ENCODE data around the gene IFT27. TPM values are rescaled to one million over a fixed set of nuclear protein-coding genes. Genes with fewer than 3 reads are reported as not detected.

Gene IFT27
- total and polyA plus RNA-seq, 8 donors, result 11.7 to 23.8 (median 15.4) TPM

- DNase-seq (no peak), ATAC-seq (no peak), FAIRE-seq (no peak)
- no peak for TF ChIP-seq CTCF (IDR thresholded peaks at IDR 0.05)
- Histone ChIP-seq H3K27me3 (no peaks in the 10 kb centered on the region), H3K36me3 (peaks cover 0 to 4% (median 0%) of the 10 kb centered on the region in 3 donors), H3K4me3 (no peak overlapping the region), H3K4me1 (peaks cover 0 to 6% (median 5%) of the 10 kb centered on the region in 3 donors), H3K9me3 (no peaks in the 10 kb centered on the region), H3K27ac (no peak overlapping the region)
- intact Hi-C loops (cut with DNase I), result loop anchor here in 2 of 3 donors (10.0 kb wide), 2 partner anchors 206 to 216 kb away; no protein-coding TSS in a partner anchor
- 83 to 85% methylated on average over 11 of the region's 11 CpGs for WGBS, 2 donors
These were observed 15.1 kb downstream of the IFT27 start for GRCh38 chr22:36760786-36761185.

GRCh38 chr22:36759481-36760159, 16.3 kb downstream of the IFT27 start:
- FAIRE-seq (no peak), DNase-seq (no peak), ATAC-seq (no peak)
- H3K4me3 ChIP-seq, result no peak overlapping the region
- no peaks in the 10 kb centered on the region for H3K27me3 ChIP-seq
- 82 to 83% methylated on average over 19 of the region's 19 CpGs for WGBS, 2 donors
- no peak for TF ChIP-seq CTCF (IDR thresholded peaks at IDR 0.05)
- H3K36me3 ChIP-seq, result peaks cover 0 to 4% (median 0%) of the 10 kb centered on the region in 3 donors
- H3K9me3 ChIP-seq, result no peaks in the 10 kb centered on the region
- no peak overlapping the region for H3K27ac ChIP-seq
- peaks cover 0 to 6% (median 5%) of the 10 kb centered on the region in 3 donors for H3K4me1 ChIP-seq
- intact Hi-C loops (cut with DNase I), result loop anchor here in 2 of 3 donors (10.0 kb wide), 2 partner anchors 205 to 215 kb away; no protein-coding TSS in a partner anchor

- Histone ChIP-seq H3K36me3 (peaks cover 0 to 4% (median 0%) of the 10 kb centered on the region in 3 donors), H3K27me3 (no peaks in the 10 kb centered on the region), H3K9me3 (no peaks in the 10 kb centered on the region), H3K27ac (no peak overlapping the region), H3K4me3 (no peak overlapping the region), H3K4me1 (peaks cover 0 to 6% (median 5%) of the 10 kb centered on the region in 3 donors)
- 83 to 91% methylated on average over 15 of the region's 15 CpGs for WGBS, 2 donors
- FAIRE-seq (no peak), DNase-seq (peak in 1 of 6 donors; percentile 6), ATAC-seq (no peak)
- intact Hi-C loops (cut with DNase I), result no loop called here
- TF ChIP-seq CTCF (IDR thresholded peaks at IDR 0.05), result no peak
These were observed 17.1 kb downstream of the IFT27 start for GRCh38 chr22:36758792-36759271.

GRCh38 chr22:36757668-36758211, 18.2 kb downstream of the IFT27 start:
- intact Hi-C loops (cut with DNase I), result no loop called here
- FAIRE-seq, result no peak
- ATAC-seq, result peak; percentile 80 to 95 (median 89)

More at GRCh38 chr22:36757668-36758211, 18.2 kb downstream of the IFT27 start:
- H3K27ac ChIP-seq, result no peak overlapping the region
- 54 to 63% methylated on average over 19 of the region's 19 CpGs for WGBS, 2 donors
- H3K36me3 ChIP-seq, result peaks cover 0 to under 1% (median 0%) of the 10 kb centered on the region in 3 donors
- TF ChIP-seq CTCF (IDR thresholded peaks at IDR 0.05), result peak; percentile 80 to 90 (median 83)
- H3K4me1 ChIP-seq, result peaks cover 0 to 6% (median 5%) of the 10 kb centered on the region in 3 donors
- no peak overlapping the region for H3K4me3 ChIP-seq
- H3K27me3 ChIP-seq, result no peaks in the 10 kb centered on the region
- DNase-seq, result peak; percentile 70 to 93 (median 84)
- no peaks in the 10 kb centered on the region for H3K9me3 ChIP-seq

Measured in pancreas (tissue), 10 donors.